Measurements from ENCODE around the gene ENPP1. TPM values are rescaled to one million over a fixed set of nuclear protein-coding genes. Genes with fewer than 3 reads are reported as not detected.

ENPP1 gene
- total and polyA plus RNA-seq, 2 donors (not counting 1 experiment from before 2014, with no cell fraction given): 0.13 to 0.42 TPM

GRCh38 chr6:131861381-131861780 lies 53.6 kb downstream of the ENPP1 start:
- WGBS (ENCODE audit: insufficient coverage): no CpG with 5 or more reads among the region's 1 CpG
- DNase-seq: no peak
- no peak overlapping the region for H3K4me3 ChIP-seq (ENCODE audit: control extremely low read depth in 1 of 5, extremely low read depth in 1 of 5, insufficient read depth in 1 of 5, low read depth in 2 of 5, low read length in 4 of 5)
- ChIA-PET POLR2A (no interaction called here), CTCF (no interaction called here)
- no peaks in the 10 kb centered on the region for H3K27me3 ChIP-seq (replicated peaks in 1 of 4; ENCODE audit: control extremely low read depth in 1 of 4, control insufficient read depth in 3 of 4, insufficient read depth in 4 of 4, low read length in 3 of 4)
- no peak overlapping the region for H3K9ac ChIP-seq (ENCODE audit: low read length)
- intact Hi-C loops (cut with micrococcal nuclease): no loop called here
- ATAC-seq (ENCODE audit: low read depth): no peak
- no peaks in the 10 kb centered on the region for H3K36me3 ChIP-seq (replicated peaks in 1 of 2; ENCODE audit: control extremely low read depth in 1 of 2, control insufficient read depth in 1 of 2, extremely low read depth in 1 of 2, insufficient read depth in 2 of 2, low read length in 1 of 2)
- Mint-ChIP-seq H3K9me3 (ENCODE audit: insufficient read depth) (no peaks in the 10 kb centered on the region), H3K4me3 (no peak overlapping the region), H3K27me3 (no peaks in the 10 kb centered on the region), H3K27ac (no peak overlapping the region), H3K4me1 (no peaks in the 10 kb centered on the region)
- no peak overlapping the region for H2AFZ ChIP-seq (ENCODE audit: insufficient read depth, low read depth, low read length, poor library complexity, severe bottlenecking)
- no peaks in the 10 kb centered on the region for H3K4me1 ChIP-seq (ENCODE audit: control insufficient read depth in 2 of 2, insufficient read depth in 2 of 2, low read length in 2 of 2)
- no peaks in the 10 kb centered on the region for H4K20me1 ChIP-seq (ENCODE audit: control insufficient read depth, insufficient read depth, low read length, poor library complexity, severe bottlenecking)
- no peak overlapping the region for H3K27ac ChIP-seq (ENCODE audit: low read length in 2 of 2)
- H3K9me3 ChIP-seq (ENCODE audit: control extremely low read depth in 1 of 3, control insufficient read depth in 2 of 3, insufficient read depth in 1 of 3, low read length in 2 of 3): no peaks in the 10 kb centered on the region
- no peak overlapping the region for H3K4me2 ChIP-seq (replicated peaks; ENCODE audit: low read depth, low read length, poor library complexity, severe bottlenecking)
- TF ChIP-seq EZH2 (IDR thresholded peaks at IDR 0.05; ENCODE audit: borderline replicate concordance, insufficient read depth, low read depth, low read length, poor library complexity, severe bottlenecking) (no peak), CTCF (IDR thresholded peaks at IDR 0.05) (no peak)
- H3K79me2 ChIP-seq (ENCODE audit: control insufficient read depth, insufficient read depth, low read length): no peaks in the 10 kb centered on the region

- Histone ChIP-seq H3K4me2 (replicated peaks; ENCODE audit: low read depth, low read length, poor library complexity, severe bottlenecking) (no peak overlapping the region), H3K79me2 (ENCODE audit: control insufficient read depth, insufficient read depth, low read length) (no peaks in the 10 kb centered on the region), H3K9ac (ENCODE audit: low read length) (no peak overlapping the region), H3K4me1 (ENCODE audit: control insufficient read depth in 2 of 2, insufficient read depth in 2 of 2, low read length in 2 of 2) (no peaks in the 10 kb centered on the region), H3K27ac (ENCODE audit: low read length in 2 of 2) (no peak overlapping the region), H3K9me3 (ENCODE audit: control extremely low read depth in 1 of 3, control insufficient read depth in 2 of 3, insufficient read depth in 1 of 3, low read length in 2 of 3) (no peaks in the 10 kb centered on the region), H3K27me3 (replicated peaks in 1 of 4; ENCODE audit: control extremely low read depth in 1 of 4, control insufficient read depth in 3 of 4, insufficient read depth in 4 of 4, low read length in 3 of 4) (no peaks in the 10 kb centered on the region), H4K20me1 (ENCODE audit: control insufficient read depth, insufficient read depth, low read length, poor library complexity, severe bottlenecking) (no peaks in the 10 kb centered on the region), H2AFZ (ENCODE audit: insufficient read depth, low read depth, low read length, poor library complexity, severe bottlenecking) (no peak overlapping the region), H3K36me3 (replicated peaks in 1 of 2; ENCODE audit: control extremely low read depth in 1 of 2, control insufficient read depth in 1 of 2, extremely low read depth in 1 of 2, insufficient read depth in 2 of 2, low read length in 1 of 2) (no peaks in the 10 kb centered on the region), H3K4me3 (ENCODE audit: control extremely low read depth in 1 of 5, extremely low read depth in 1 of 5, insufficient read depth in 1 of 5, low read depth in 2 of 5, low read length in 4 of 5) (no peak overlapping the region)
- intact Hi-C loops (cut with micrococcal nuclease): no loop called here
- Mint-ChIP-seq H3K4me3 (no peak overlapping the region), H3K9me3 (ENCODE audit: insufficient read depth) (no peaks in the 10 kb centered on the region), H3K4me1 (no peaks in the 10 kb centered on the region), H3K27ac (no peak overlapping the region), H3K27me3 (no peaks in the 10 kb centered on the region)
- CTCF ChIA-PET: no interaction called here
- POLR2A ChIA-PET: no interaction called here
- 95% methylated on average over 4 of the region's 5 CpGs for whole genome bisulfite sequencing (ENCODE audit: insufficient coverage)
- TF ChIP-seq EZH2 (IDR thresholded peaks at IDR 0.05; ENCODE audit: borderline replicate concordance, insufficient read depth, low read depth, low read length, poor library complexity, severe bottlenecking): no peak
- no peak for TF ChIP-seq CTCF (IDR thresholded peaks at IDR 0.05)
- ATAC-seq (ENCODE audit: low read depth) (no peak), DNase-seq (no peak)
Measured at GRCh38 chr6:131862476-131862875, 54.7 kb downstream of the ENPP1 start.
